Measurements from ENCODE around the gene CENPN. TPM values are rescaled to one million over a fixed set of nuclear protein-coding genes. Genes with fewer than 3 reads are reported as not detected.

Gene CENPN
- 7.2 TPM for total RNA-seq
- long read RNA-seq, partial matches to known transcripts = 1 of 12 reads
- long read RNA-seq, other reads (novel, unspliced or antisense) = 3 of 12 reads

DNA sequence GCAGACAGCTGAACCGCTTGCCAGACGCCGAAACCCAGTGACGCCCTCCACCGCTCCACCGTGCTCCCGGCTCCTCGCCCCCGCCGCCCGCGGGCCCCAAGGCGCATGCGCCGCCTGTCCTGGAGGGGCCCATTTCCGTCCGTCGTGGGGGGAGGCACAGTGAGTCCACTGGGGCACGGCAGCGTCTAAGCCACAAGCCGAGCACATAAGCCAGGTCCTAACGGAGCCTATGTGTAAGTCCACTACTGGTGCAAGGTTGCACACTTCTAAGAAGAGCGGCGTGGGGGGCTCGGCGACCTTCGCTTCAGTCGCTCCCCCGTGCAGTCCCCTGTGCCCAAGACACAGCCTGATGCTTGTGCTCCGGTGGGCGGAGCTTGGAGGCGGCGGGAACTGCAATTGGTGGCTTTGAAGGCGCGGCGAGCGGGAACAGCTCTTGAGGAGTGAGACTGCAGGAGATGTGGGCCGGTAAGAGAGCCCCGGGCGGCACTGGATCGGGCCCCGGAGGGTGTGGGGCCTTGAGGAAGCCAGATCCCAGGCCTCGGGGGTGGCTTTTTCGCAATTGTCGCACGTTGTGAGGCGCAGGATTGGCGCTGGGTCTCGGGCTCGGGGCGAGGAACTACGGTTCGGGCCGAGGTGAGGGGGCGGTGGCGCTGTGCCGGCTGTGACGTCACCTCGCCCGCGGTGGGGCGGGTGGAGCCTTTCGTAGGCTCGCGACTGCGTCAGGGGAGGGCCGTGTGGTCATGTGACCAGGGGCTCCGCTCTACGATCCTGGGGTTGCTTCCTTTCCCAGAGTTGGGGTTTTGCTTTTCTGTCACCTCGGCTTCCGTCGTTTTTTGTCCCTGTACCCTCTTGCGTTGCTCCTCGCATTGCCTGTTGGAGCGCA, at the start of gene CENPN, which contains the start of gene CMC2:
Gene CENPN, plus strand, starts transcription at position 402 of the 883 bp plus-strand sequence. CDS start 4,726 bp downstream, outside the sequence.
Gene CMC2, minus strand, starts transcription at position 73 of the 883 bp plus-strand sequence. CDS start 9,491 bp downstream, outside the sequence.
- DNase-seq (peak; percentile 100), ATAC-seq (peak; percentile 96)
- intact Hi-C loops (cut with micrococcal nuclease) = loop anchor here (5.0 kb wide), 1 partner anchor 70 kb away; the partner anchor contains the start of gene C16orf46

- ATAC-seq = no peak
- intact Hi-C loops (cut with micrococcal nuclease) = no loop called here
- DNase-seq = no peak
These were observed 48.7 kb upstream of the CENPN start for GRCh38 chr16:80958284-80958683.

- ATAC-seq (no peak), DNase-seq (no peak)
- intact Hi-C loops (cut with micrococcal nuclease) = no loop called here
These were observed 44.1 kb upstream of the CENPN start for GRCh38 chr16:80962879-80963278.

GRCh38 chr16:80964351-80964750, 42.7 kb upstream of the CENPN start:
- DNase-seq (no peak), ATAC-seq (no peak)
- intact Hi-C loops (cut with micrococcal nuclease) = no loop called here

GRCh38 chr16:80966617-80967016, 40.4 kb upstream of the CENPN start:
- DNase-seq (no peak), ATAC-seq (no peak)
- intact Hi-C loops (cut with micrococcal nuclease) = no loop called here

DNA sequence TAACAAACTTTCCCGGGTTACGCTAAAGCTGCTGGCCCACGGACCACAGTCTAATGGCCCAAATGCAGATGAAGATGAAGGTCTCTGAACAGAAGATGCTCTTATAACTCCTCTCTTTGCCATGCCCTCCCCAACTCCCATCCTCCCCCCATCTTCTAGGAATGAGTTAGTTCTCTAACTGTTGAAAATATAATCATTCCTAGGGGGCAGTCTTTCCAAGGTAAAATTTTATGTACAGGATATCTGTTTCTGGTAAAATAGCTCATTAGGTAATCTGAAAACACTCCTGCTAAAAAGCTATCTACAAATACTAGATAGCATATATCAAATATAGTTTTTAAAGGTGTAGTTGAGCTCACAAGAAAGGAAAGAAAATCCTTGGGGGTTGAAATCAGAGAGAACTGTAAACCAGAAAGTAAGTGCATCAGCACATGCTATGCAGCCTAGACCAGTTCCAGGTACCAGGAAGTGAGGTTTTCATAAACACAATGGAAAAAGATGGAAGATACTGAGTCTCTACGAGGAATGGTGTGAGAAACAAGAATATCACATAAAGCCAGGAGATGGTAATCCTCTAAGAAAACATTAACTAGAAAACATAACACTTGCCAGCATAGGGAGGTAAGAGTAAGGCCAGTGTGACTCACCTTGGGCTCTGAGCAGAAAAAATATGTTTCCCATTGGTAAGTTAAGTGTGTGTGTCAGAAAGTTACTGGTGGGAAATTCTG, 38.5 kb upstream of the CENPN start:
- DNase-seq (no peak), ATAC-seq (no peak)
- intact Hi-C loops (cut with micrococcal nuclease) = no loop called here

DNA sequence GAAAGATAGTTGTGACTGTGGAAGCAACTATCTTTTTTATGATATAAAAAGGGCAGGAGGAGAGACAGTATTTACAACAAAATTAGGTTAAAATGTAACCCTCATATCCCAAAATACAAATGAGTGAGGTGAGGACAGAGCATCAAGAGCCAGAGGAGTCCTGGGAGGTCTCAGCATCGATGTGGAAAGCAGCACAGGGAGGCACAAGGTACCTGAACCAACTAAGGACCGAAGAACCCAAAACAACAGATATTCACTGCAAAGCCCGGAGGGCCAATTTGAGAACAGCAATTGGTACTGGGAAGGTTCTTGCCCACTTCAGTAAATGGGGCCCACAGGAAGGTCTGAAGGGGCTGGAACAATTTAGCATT, 37.9 kb upstream of the CENPN start:
- DNase-seq (no peak), ATAC-seq (no peak)
- intact Hi-C loops (cut with micrococcal nuclease) = no loop called here

DNA sequence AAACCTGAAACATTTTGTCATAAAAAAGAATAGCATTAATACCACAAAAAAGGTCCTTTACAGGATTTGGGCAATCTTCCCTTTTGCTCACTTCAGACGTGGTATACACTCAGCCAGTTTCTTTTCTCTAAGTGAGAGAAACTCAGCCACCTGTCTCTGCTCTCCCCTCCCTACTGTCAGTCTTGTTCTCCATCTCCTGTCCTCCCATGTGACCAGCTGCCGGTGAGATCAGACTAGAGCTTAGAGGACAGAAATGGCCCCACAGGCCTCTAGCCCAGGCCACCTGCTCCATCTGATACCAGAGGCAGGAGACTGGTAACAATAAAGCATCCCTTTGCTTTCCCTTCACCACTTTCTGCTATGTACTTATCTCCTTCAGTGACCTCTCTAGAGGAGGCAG, 35.2 kb upstream of the CENPN start:
- ATAC-seq = no peak

GRCh38 chr16:80972611-80973010, 34.4 kb upstream of the CENPN start:
- DNase-seq = no peak
- intact Hi-C loops (cut with micrococcal nuclease) = no loop called here
- no peak for ATAC-seq

More for the DNA sequence above, 35.2 kb upstream of the CENPN start:
- DNase-seq = no peak
- intact Hi-C loops (cut with micrococcal nuclease) = no loop called here

DNA sequence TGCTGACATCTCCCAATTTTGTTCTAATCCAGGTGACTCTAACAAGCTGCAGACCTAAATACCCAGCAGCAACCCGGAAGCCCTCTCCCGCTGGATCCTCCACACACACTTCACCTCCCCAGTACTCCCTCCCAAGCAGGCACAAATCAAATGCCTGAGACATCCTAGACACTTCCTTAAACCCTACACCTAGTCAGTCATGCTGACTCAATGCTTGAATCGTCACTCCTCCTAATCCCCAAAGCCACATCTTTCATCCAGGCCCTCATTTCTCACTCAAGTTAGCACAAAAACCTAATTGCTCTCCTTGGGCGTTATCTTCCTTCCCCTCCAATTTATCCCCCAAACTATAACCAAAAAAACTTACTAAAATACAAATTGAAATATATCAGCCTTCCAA, 33.0 kb upstream of the CENPN start:
- ATAC-seq (no peak), DNase-seq (no peak)
- intact Hi-C loops (cut with micrococcal nuclease) = no loop called here

DNA sequence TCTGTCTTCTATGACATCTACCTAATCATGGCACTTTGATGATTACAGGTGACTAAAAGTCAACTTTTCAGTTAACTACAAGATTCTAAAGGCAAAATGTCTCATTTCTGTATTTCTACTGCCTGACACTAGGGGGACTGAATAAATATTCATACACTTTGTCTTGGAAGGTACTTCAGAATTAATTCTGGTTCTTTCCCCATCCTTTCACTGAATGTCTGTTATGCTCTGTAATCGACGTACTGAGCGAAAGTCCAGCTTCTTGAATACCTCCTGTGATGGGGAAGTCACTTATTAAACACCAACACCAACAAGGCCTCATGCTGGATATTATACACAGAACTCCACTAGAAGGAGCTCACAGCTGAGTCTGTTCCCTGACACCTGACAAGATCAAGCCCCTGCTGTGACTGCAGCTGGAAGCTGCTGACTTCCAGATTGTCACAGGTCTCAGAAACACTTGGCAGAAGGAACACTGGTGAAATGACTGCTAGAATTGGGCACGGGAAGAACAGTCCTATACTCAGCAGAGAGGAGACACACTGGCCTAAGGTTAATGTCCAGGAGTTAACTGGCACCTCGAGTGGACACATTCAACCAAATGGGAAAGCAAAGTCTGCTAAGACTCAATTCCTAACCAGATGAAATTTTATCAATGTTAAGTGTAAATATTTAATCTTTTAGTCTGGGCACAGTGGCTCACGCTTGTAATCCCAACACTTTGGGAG, 32.2 kb upstream of the CENPN start:
- intact Hi-C loops (cut with micrococcal nuclease) = no loop called here
- ATAC-seq = peak; percentile 94

GRCh38 chr16:80976946-80977345, 30.1 kb upstream of the CENPN start:
- no peak for ATAC-seq
- DNase-seq = no peak
- intact Hi-C loops (cut with micrococcal nuclease) = no loop called here

More for the DNA sequence above, 32.2 kb upstream of the CENPN start:
- DNase-seq = no peak

DNA sequence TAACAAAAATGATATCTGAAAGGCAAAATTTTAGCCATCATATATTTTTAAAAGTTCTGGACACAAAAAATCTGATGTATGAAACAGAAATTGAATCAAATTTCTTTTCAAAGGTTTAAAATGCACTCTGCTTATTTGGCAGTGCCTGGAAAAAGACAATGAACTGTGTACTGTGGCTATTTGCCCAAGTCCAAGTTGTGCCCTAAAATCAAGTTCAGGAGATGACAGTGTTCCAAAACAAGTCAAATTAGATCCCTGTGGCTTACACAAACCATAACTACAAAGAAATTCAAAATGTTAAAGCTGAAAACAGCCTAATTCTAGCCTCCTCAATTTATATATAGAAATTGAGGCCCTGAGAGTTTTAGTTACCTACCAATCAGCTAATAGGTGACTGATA, 25.9 kb upstream of the CENPN start:
- ATAC-seq (no peak), DNase-seq (no peak)
- intact Hi-C loops (cut with micrococcal nuclease) = no loop called here

DNA sequence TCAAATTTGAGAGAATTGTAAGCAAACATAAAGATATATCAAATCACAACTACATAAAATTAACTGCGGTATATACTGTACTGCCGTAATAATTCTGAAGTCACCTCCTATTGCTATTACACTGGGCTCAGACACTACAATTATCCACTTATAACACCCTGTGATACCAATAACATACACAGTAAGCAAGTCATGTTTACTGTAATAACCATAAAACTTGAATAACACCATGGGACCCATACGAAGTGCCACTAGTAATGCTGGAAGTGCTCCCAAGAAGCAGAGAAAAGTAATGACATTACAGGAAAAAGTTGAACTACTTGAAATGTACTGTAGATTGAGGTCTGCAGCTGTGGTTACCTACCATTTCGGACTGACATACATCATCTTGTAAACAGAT, 24.4 kb upstream of the CENPN start:
- intact Hi-C loops (cut with micrococcal nuclease) = no loop called here
- DNase-seq = no peak
- ATAC-seq = no peak

DNA sequence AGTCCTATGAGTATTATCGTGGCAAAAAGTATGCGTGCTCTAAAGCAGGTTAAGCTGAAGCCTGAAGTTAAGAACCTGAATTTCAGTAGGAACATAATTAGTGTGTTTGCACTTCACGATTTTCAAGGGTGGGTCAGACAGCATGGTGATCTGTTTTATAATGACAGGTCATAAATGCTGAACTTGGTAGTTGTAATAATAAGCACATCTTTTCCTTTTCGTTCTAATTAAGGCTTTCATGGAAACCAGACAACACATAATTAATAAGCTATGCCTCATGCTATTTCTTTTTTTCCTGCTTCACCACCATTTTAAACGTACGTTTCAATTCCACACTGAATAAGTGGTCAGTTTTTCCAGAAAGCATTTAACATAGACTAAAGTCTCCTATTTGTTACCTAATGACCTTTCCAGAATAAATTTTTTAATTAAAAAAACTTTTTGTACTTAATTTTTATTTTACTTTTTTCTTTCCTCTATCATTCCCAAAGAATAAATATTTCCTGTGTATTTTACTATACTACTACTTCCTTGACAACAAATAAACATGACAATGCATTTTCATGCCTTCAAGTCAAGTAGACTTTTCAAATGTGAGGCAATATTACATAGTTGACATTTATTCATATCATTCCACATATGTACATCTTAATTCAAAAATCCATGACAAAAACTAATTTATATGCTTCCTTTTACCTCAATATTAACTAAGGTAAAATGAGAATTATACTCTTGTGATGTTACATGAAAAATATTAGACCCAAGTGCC, 22.7 kb upstream of the CENPN start:
- no peak for ATAC-seq
- intact Hi-C loops (cut with micrococcal nuclease) = no loop called here
- no peak for DNase-seq

DNA sequence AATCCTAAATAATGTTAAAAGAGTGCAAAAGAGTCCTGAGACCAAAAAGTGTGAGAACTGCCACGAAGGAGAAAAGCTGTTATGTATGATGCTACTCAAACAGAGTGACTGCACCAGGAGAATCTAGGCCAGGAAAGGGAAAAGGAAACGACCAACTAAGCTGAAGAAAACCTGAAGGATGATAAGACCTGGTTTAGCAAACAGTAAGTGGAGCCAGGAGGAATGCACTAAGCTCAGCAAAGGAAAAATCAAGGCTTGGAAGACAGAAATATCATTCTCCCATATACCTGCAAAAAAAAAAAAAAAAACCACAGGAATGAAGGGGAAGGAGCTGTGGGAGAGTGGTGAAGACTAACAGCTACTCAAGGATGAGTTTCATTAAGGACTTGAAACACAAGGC, 21.4 kb upstream of the CENPN start:
- no peak for DNase-seq
- intact Hi-C loops (cut with micrococcal nuclease) = no loop called here
- no peak for ATAC-seq

DNA sequence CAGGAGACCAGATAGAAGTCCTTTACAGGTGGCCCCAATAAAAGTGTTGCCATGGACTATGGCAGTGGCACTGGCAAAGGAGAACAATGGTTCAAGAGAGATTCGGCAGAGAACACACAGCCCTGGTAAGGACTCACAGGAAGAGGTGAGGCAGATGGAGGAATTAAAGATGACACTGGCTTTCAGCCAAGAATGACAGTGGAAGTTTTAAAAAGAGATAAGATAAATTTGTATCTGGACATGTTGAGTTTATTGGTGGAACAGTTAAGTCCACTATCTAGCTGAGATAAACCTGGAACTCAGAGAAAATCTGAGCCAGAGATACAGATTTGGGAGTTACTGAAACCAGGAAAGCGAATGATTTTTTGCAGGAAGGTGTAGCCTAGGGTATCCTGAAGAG, 20.5 kb upstream of the CENPN start:
- ATAC-seq = no peak
- intact Hi-C loops (cut with micrococcal nuclease) = no loop called here
- DNase-seq = no peak

- no peak for ATAC-seq
- no peak for DNase-seq
- intact Hi-C loops (cut with micrococcal nuclease) = no loop called here
These were observed 18.3 kb upstream of the CENPN start for GRCh38 chr16:80988756-80989155.

GRCh38 chr16:80989801-80990200, 17.2 kb upstream of the CENPN start:
- DNase-seq (no peak), ATAC-seq (no peak)
- intact Hi-C loops (cut with micrococcal nuclease) = no loop called here
